ENCODE data around the gene LAMA3. TPM values are rescaled to one million over a fixed set of nuclear protein-coding genes. Genes with fewer than 3 reads are reported as not detected.

Gene LAMA3
- total and polyA plus RNA-seq, 2 of the 13 experiments (the other 11 are each of a cell fraction or from before 2014, with no cell fraction given): 0.45 to 2.2 TPM

DNA sequence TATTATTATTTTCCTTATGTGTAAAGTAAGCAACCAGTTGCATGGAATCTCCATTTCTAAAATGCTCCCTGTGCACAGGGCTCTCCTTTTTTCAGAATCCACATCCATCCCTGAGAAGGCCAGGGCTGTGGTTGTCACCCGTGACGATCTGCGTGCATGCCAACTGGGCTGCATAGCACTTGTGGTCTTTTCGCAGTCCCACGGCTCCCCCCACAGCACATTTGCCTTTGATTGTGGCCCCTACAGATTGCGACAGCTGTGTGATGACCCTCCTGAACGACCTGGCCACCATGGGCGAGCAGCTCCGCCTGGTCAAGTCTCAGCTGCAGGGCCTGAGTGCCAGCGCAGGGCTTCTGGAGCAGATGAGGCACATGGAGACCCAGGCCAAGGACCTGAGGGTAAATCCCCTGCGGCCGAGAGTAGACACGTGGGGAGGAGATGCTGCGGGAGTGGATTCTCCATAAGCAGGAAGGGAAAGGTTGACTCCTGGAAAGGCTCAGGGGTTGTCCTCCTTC is 205.5 kb downstream of the LAMA3 start:
- Histone ChIP-seq H3K9me3 (ENCODE audit: low read length) (no peaks in the 10 kb centered on the region), H3K4me3 (replicated peaks in 1 of 3; ENCODE audit: insufficient read depth in 1 of 3, low read depth in 2 of 3, low read length in 3 of 3) (no peak overlapping the region), H3K4me2 (ENCODE audit: low read depth, low read length) (no peak overlapping the region), H3K9ac (ENCODE audit: insufficient read depth, low read depth, low read length) (no peak overlapping the region), H4K20me1 (ENCODE audit: insufficient read depth, low read length) (no peaks in the 10 kb centered on the region), H3K79me2 (ENCODE audit: insufficient read depth, low read length) (no peaks in the 10 kb centered on the region), H3K4me1 (ENCODE audit: insufficient read depth, low read length) (no peaks in the 10 kb centered on the region), H3K27me3 (ENCODE audit: control insufficient read depth in 1 of 2, insufficient read depth in 2 of 2, low read length in 2 of 2) (no peaks in the 10 kb centered on the region), H3K27ac (ENCODE audit: extremely low read length, insufficient read depth, low read length) (no peak overlapping the region), H3K36me3 (replicated peaks in 1 of 2; ENCODE audit: control insufficient read depth in 1 of 2, insufficient read depth in 2 of 2, low read length in 2 of 2) (no peaks in the 10 kb centered on the region), H2AFZ (ENCODE audit: low read length) (no peak overlapping the region)
- in situ Hi-C loops (cut with HindIII; ENCODE audit: extremely low pct_ligation_motif_present, low pct_unique_long_range_greater_than_20kb): no loop called here
- FAIRE-seq (no peak), DNase-seq (ENCODE audit: low spot score) (no peak), ATAC-seq (no peak)
- intact Hi-C loops (cut with micrococcal nuclease; ENCODE audit: unreplicated experiment): no loop called here
- POLR2A ChIA-PET: no interaction called here
- no TSS peak for BruUV-seq (replicated peaks)
- CTCF ChIA-PET (ENCODE audit: low intra/inter-chr PET ratio, low total read pairs): no interaction called here
- no peak for TF ChIP-seq MYNN (CRISPR knock-in tag; IDR thresholded peaks at IDR 0.05; ENCODE audit: low read depth)
- TF ChIP-seq, protein P1, sequence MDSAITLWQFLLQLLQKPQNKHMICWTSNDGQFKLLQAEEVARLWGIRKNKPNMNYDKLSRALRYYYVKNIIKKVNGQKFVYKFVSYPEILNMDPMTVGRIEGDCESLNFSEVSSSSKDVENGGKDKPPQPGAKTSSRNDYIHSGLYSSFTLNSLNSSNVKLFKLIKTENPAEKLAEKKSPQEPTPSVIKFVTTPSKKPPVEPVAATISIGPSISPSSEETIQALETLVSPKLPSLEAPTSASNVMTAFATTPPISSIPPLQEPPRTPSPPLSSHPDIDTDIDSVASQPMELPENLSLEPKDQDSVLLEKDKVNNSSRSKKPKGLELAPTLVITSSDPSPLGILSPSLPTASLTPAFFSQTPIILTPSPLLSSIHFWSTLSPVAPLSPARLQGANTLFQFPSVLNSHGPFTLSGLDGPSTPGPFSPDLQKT (CRISPR knock-in tag; IDR thresholded peaks at IDR 0.05; ENCODE audit: borderline replicate concordance): no peak
- 91% methylated on average over 12 of the region's 14 CpGs for WGBS (ENCODE audit: low lambda C conversion rate)

DNA sequence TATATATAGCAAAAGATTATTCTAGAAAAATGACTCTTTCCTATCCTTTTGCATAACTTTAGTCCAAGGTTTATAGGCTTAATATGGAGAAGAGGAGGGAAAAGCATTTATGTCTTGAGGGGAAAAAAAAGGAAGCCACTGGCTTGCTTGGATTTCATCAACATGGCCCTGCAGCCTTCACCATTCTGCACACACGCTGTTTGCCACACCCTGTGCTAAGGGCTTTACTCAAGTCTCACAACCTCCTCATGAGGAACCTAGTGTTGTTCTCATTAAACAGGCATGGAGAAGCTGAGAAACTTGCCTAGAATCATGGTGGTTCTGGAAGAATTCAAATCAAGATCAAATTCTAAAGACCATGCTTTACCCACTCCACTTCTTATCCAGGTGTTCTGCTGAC is 208.0 kb downstream of the LAMA3 start:
- no peak for DNase-seq (ENCODE audit: low spot score)
- Histone ChIP-seq H3K4me3 (replicated peaks in 1 of 3; ENCODE audit: insufficient read depth in 1 of 3, low read depth in 2 of 3, low read length in 3 of 3) (no peak overlapping the region), H3K4me2 (ENCODE audit: low read depth, low read length) (no peak overlapping the region), H4K20me1 (ENCODE audit: insufficient read depth, low read length) (no peaks in the 10 kb centered on the region), H3K27ac (ENCODE audit: extremely low read length, insufficient read depth, low read length) (no peak overlapping the region), H3K36me3 (replicated peaks in 1 of 2; ENCODE audit: control insufficient read depth in 1 of 2, insufficient read depth in 2 of 2, low read length in 2 of 2) (no peaks in the 10 kb centered on the region), H3K4me1 (ENCODE audit: insufficient read depth, low read length) (no peaks in the 10 kb centered on the region), H3K79me2 (ENCODE audit: insufficient read depth, low read length) (no peaks in the 10 kb centered on the region), H3K27me3 (ENCODE audit: control insufficient read depth in 1 of 2, insufficient read depth in 2 of 2, low read length in 2 of 2) (no peaks in the 10 kb centered on the region), H3K9me3 (ENCODE audit: low read length) (no peaks in the 10 kb centered on the region), H2AFZ (ENCODE audit: low read length) (no peak overlapping the region), H3K9ac (ENCODE audit: insufficient read depth, low read depth, low read length) (no peak overlapping the region)
- ChIA-PET CTCF (ENCODE audit: low intra/inter-chr PET ratio, low total read pairs) (no interaction called here), POLR2A (no interaction called here)
- ATAC-seq: no peak
- no peak for FAIRE-seq
- no TSS peak for BruUV-seq (replicated peaks)
- 94% methylated on average over 1 of the region's 1 CpG for WGBS (ENCODE audit: low lambda C conversion rate)
- intact Hi-C loops (cut with micrococcal nuclease; ENCODE audit: unreplicated experiment) (no loop called here), in situ Hi-C loops (cut with HindIII; ENCODE audit: extremely low pct_ligation_motif_present, low pct_unique_long_range_greater_than_20kb) (no loop called here)
- TF ChIP-seq ZBTB7A (CRISPR knock-in tag; IDR thresholded peaks at IDR 0.05) (no peak), NFKBIZ (CRISPR knock-in tag; IDR thresholded peaks at IDR 0.05) (no peak), SIN3B (IDR thresholded peaks at IDR 0.05; ENCODE audit: low read length) (no peak), ZNF34 (CRISPR knock-in tag; IDR thresholded peaks at IDR 0.05; ENCODE audit: borderline replicate concordance) (no peak), PITX1 (CRISPR knock-in tag; IDR thresholded peaks at IDR 0.05) (no peak), ZFYVE20 (CRISPR knock-in tag; IDR thresholded peaks at IDR 0.05; ENCODE audit: borderline replicate concordance, low read depth) (no peak), JDP2 (CRISPR knock-in tag; IDR thresholded peaks at IDR 0.05; ENCODE audit: borderline replicate concordance) (no peak), ZNF33A (CRISPR knock-in tag; IDR thresholded peaks at IDR 0.05; ENCODE audit: borderline replicate concordance) (no peak)
- TF ChIP-seq, protein P2, sequence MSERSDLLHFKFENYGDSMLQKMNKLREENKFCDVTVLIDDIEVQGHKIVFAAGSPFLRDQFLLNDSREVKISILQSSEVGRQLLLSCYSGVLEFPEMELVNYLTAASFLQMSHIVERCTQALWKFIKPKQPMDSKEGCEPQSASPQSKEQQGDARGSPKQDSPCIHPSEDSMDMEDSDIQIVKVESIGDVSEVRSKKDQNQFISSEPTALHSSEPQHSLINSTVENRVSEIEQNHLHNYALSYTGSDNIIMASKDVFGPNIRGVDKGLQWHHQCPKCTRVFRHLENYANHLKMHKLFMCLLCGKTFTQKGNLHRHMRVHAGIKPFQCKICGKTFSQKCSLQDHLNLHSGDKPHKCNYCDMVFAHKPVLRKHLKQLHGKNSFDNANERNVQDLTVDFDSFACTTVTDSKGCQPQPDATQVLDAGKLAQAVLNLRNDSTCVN (CRISPR knock-in tag; IDR thresholded peaks at IDR 0.05; ENCODE audit: borderline replicate concordance): no peak
- TF ChIP-seq, protein P3, sequence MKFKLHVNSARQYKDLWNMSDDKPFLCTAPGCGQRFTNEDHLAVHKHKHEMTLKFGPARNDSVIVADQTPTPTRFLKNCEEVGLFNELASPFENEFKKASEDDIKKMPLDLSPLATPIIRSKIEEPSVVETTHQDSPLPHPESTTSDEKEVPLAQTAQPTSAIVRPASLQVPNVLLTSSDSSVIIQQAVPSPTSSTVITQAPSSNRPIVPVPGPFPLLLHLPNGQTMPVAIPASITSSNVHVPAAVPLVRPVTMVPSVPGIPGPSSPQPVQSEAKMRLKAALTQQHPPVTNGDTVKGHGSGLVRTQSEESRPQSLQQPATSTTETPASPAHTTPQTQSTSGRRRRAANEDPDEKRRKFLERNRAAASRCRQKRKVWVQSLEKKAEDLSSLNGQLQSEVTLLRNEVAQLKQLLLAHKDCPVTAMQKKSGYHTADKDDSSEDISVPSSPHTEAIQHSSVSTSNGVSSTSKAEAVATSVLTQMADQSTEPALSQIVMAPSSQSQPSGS (CRISPR knock-in tag; IDR thresholded peaks at IDR 0.05): no peak
- TF ChIP-seq, protein P4, sequence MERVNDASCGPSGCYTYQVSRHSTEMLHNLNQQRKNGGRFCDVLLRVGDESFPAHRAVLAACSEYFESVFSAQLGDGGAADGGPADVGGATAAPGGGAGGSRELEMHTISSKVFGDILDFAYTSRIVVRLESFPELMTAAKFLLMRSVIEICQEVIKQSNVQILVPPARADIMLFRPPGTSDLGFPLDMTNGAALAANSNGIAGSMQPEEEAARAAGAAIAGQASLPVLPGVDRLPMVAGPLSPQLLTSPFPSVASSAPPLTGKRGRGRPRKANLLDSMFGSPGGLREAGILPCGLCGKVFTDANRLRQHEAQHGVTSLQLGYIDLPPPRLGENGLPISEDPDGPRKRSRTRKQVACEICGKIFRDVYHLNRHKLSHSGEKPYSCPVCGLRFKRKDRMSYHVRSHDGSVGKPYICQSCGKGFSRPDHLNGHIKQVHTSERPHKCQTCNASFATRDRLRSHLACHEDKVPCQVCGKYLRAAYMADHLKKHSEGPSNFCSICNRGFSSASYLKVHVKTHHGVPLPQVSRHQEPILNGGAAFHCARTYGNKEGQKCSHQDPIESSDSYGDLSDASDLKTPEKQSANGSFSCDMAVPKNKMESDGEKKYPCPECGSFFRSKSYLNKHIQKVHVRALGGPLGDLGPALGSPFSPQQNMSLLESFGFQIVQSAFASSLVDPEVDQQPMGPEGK (CRISPR knock-in tag; IDR thresholded peaks at IDR 0.05): no peak
